Colonic mucosa (tissue), 4 donors: ENCODE results near the gene SF1. TPM values are rescaled to one million over a fixed set of nuclear protein-coding genes. Genes with fewer than 3 reads are reported as not detected.

Experiments used
- DNase-seq: peaks from one replicate; pipeline ENCODE4 v3.0.0-alpha.2; 2020
- H3K27ac ChIP-seq: fragments of 200-600 bp; one replicate; pipeline ENCODE4 v1.8.0; 2021
- H3K27me3 ChIP-seq: fragments of 200-600 bp; one replicate; pipeline ENCODE4 v1.8.0; 2021
- H3K36me3 ChIP-seq: fragments of 200-600 bp; one replicate; pipeline ENCODE4 v1.8.0; 2021
- H3K4me1 ChIP-seq: fragments of 200-600 bp; one replicate; pipeline ENCODE4 v1.8.0; 2021; ENCODE audit warnings: mild to moderate bottlenecking
- H3K4me3 ChIP-seq: fragments of 200-600 bp; one replicate; pipeline ENCODE4 v1.8.0; 2021
- H3K9ac ChIP-seq, 2 donors: one replicate each; pipeline ENCODE4 v1.7.0; 2013; ENCODE audit warnings: control low read depth in 2 of 2, low read depth in 2 of 2, low read length in 2 of 2
- H3K9me3 ChIP-seq: fragments of 200-600 bp; one replicate; pipeline ENCODE4 v1.8.0; 2021
- CTCF ChIP-seq: fragments of 200-600 bp; IDR thresholded peaks from one replicate; pipeline ENCODE4 v1.8.0; 2022; ENCODE audit warnings: antibody characterized with exemption, mild to moderate bottlenecking
- intact Hi-C: fragments of 100-400 bp; cut with DNase I; formaldehyde crosslinking; loops from one replicate; pipeline ENCODE4 v1.14.1; 2022
- total RNA-seq, 2 donors: library from RNA; stranded (reverse); fragmentation: NEBNext Ultra II Directional in 1 of 2; extraction: Animal tissue kit (Norgen Biotek cat#: 25700) in 1 of 2; gene quantifications; one replicate each; pipeline ENCODE4 v1.2.1, GENCODE V29; 2021
- donor health status: healthy.
- donor health status: DM: no; HTN: no; CAD: no.
- donor health status: DM: no; HTN: no; CAD: no.

The SF1 gene
- total RNA-seq, 2 donors from 2014 or later: 164 to 220 TPM

GRCh38 chr11:64793271-64794160, 15.2 kb upstream of the SF1 start:
- Histone ChIP-seq H3K36me3 (no peaks in the 10 kb centered on the region), H3K9ac (no peak overlapping the region)

GRCh38 chr11:64792482-64792881, 14.1 kb upstream of the SF1 start:
- no peak for DNase-seq
- Histone ChIP-seq H3K9ac (no peak overlapping the region), H3K4me1 (no peaks in the 10 kb centered on the region), H3K4me3 (no peak overlapping the region), H3K27ac (no peak overlapping the region), H3K9me3 (no peaks in the 10 kb centered on the region), H3K36me3 (no peaks in the 10 kb centered on the region), H3K27me3 (no peaks in the 10 kb centered on the region)
- no peak for TF ChIP-seq CTCF
- intact Hi-C loops: no loop called here

More at GRCh38 chr11:64793271-64794160, 15.2 kb upstream of the SF1 start:
- H3K27ac ChIP-seq: no peak overlapping the region
- no peaks in the 10 kb centered on the region for H3K9me3 ChIP-seq
- no peaks in the 10 kb centered on the region for H3K27me3 ChIP-seq
- H3K4me1 ChIP-seq: no peaks in the 10 kb centered on the region
- no peak for TF ChIP-seq CTCF
- intact Hi-C loops: no loop called here
- no peak overlapping the region for H3K4me3 ChIP-seq
- no peak for DNase-seq

GRCh38 chr11:64791781-64792291, 13.5 kb upstream of the SF1 start:
- no peak overlapping the region for H3K9ac ChIP-seq
- H3K4me3 ChIP-seq: no peak overlapping the region
- H3K36me3 ChIP-seq: no peaks in the 10 kb centered on the region
- no peak overlapping the region for H3K27ac ChIP-seq
- DNase-seq: no peak
- intact Hi-C loops: no loop called here
- H3K9me3 ChIP-seq: no peaks in the 10 kb centered on the region
- no peak for TF ChIP-seq CTCF
- H3K27me3 ChIP-seq: no peaks in the 10 kb centered on the region
- H3K4me1 ChIP-seq: no peaks in the 10 kb centered on the region

GRCh38 chr11:64790205-64791095, 12.1 kb upstream of the SF1 start:
- Histone ChIP-seq H3K36me3 (no peaks in the 10 kb centered on the region), H3K4me3 (no peak overlapping the region), H3K4me1 (no peaks in the 10 kb centered on the region), H3K27ac (no peak overlapping the region), H3K27me3 (no peaks in the 10 kb centered on the region), H3K9me3 (no peaks in the 10 kb centered on the region), H3K9ac (peak overlapping the region in 1 of 2 donors; percentile 3)
- no peak for DNase-seq
- no peak for TF ChIP-seq CTCF
- intact Hi-C loops: no loop called here
